WTC11 (cell line): Measurements from ENCODE around the gene DENND4A. TPM values are rescaled to one million over a fixed set of nuclear protein-coding genes. Genes with fewer than 3 reads are reported as not detected.

Experiments
- ATAC-seq: fragments of 200-7000 bp; cut with Tn5 transposase; 2 replicates; pipeline ENCODE4 v1.10.0; 2021; ENCODE audit warnings: mild to moderate bottlenecking, moderate library complexity
- CTCF ChIA-PET: fragments of 300-600 bp; sonication (Branson Sonifier 250); formaldehyde crosslinking; loops from one replicate; lab custom pipeline; 2021; ENCODE audit warnings: antibody characterized with exemption; lab: Charles Lee
- POLR2A ChIA-PET: fragments of 350-600 bp; sonication (Branson Sonifier 250); formaldehyde crosslinking; loops from one replicate; lab custom pipeline; 2021; ENCODE audit warnings: antibody characterized with exemption; lab: Charles Lee
- DNase-seq: peaks from one replicate; pipeline ENCODE4 v3.0.0; 2021; ENCODE audit warnings: low spot score
- H3K27ac Mint-ChIP-seq: 2 replicates; pipeline ENCODE4 v1.8.0; 2021; ENCODE audit warnings: mixed read lengths
- H3K27me3 Mint-ChIP-seq: 2 replicates; pipeline ENCODE4 v1.8.0; 2021; ENCODE audit warnings: low read depth, mild to moderate bottlenecking, moderate library complexity, mixed read lengths
- H3K36me3 Mint-ChIP-seq: 2 replicates; pipeline ENCODE4 v1.8.0; 2021; ENCODE audit warnings: mixed read lengths
- H3K4me1 Mint-ChIP-seq: 2 replicates; pipeline ENCODE4 v1.8.0; 2022; ENCODE audit warnings: mixed read lengths
- H3K4me3 Mint-ChIP-seq: 2 replicates; pipeline ENCODE4 v1.8.0; 2021; ENCODE audit warnings: mild to moderate bottlenecking, moderate library complexity, mixed read lengths
- H3K9me3 Mint-ChIP-seq: 2 replicates; pipeline ENCODE4 v1.8.0; 2021; ENCODE audit warnings: mixed read lengths
- AR ChIP-seq: fragments of 250-450 bp; sonication (Bioruptor Pico); IDR thresholded peaks from 2 replicates; pipeline ENCODE4 v1.9.0; 2021; ENCODE audit warnings: mild to moderate bottlenecking
- CBFB ChIP-seq: sonication (generic); formaldehyde crosslinking; IDR thresholded peaks from 2 replicates; pipeline ENCODE4 v1.8.1; 2022; ENCODE audit warnings: mild to moderate bottlenecking, low read depth, missing genetic modification reagents
- CTCF ChIP-seq: fragments of 200-600 bp; IDR thresholded peaks from 2 replicates; pipeline ENCODE4 v1.8.0; 2022; ENCODE audit warnings: antibody characterized with exemption
- ESRRA ChIP-seq: sonication (generic); formaldehyde crosslinking; IDR thresholded peaks from 2 replicates; pipeline ENCODE4 v1.8.1; 2022; ENCODE audit warnings: mild to moderate bottlenecking, missing genetic modification reagents, borderline replicate concordance
- GTF2I ChIP-seq: fragments of 250-450 bp; sonication (Bioruptor Pico); conservative IDR thresholded peaks from 2 replicates; pipeline ENCODE4 v1.4.0; 2021; ENCODE audit warnings: mild to moderate bottlenecking
- HMGA2 ChIP-seq: fragments of 250-450 bp; sonication (Bioruptor Pico); IDR thresholded peaks from 2 replicates; pipeline ENCODE4 v1.4.0; 2021; ENCODE audit warnings: mild to moderate bottlenecking, moderate library complexity
- HMGXB4 ChIP-seq: sonication (generic); formaldehyde crosslinking; IDR thresholded peaks from 2 replicates; pipeline ENCODE4 v1.8.1; 2023; ENCODE audit warnings: mild to moderate bottlenecking, moderate library complexity, missing genetic modification reagents
- IRF2 ChIP-seq: sonication (generic); formaldehyde crosslinking; IDR thresholded peaks from 2 replicates; pipeline ENCODE4 v1.8.0; 2022; ENCODE audit warnings: low read depth, missing genetic modification reagents, borderline replicate concordance
- JUN ChIP-seq: sonication (generic); formaldehyde crosslinking; IDR thresholded peaks from 2 replicates; pipeline ENCODE4 v1.8.0; 2023; ENCODE audit warnings: mild to moderate bottlenecking, missing genetic modification reagents
- MLX ChIP-seq: sonication (generic); formaldehyde crosslinking; IDR thresholded peaks from 2 replicates; pipeline ENCODE4 v1.8.1; 2023; ENCODE audit warnings: mild to moderate bottlenecking, missing genetic modification reagents, moderate library complexity
- MYBL2 ChIP-seq: sonication (generic); formaldehyde crosslinking; IDR thresholded peaks from 2 replicates; pipeline ENCODE4 v1.8.1; 2023; ENCODE audit warnings: mild to moderate bottlenecking, moderate library complexity, missing genetic modification reagents
- NFATC4 ChIP-seq: fragments of 250-450 bp; sonication (Bioruptor Pico); IDR thresholded peaks from 2 replicates; pipeline ENCODE4 v1.9.0; 2021; ENCODE audit warnings: mild to moderate bottlenecking
- NR1H2 ChIP-seq: sonication (generic); formaldehyde crosslinking; IDR thresholded peaks from 2 replicates; pipeline ENCODE4 v1.9.0; 2021; ENCODE audit warnings: mild to moderate bottlenecking, moderate library complexity, missing genetic modification reagents
- OVOL2 ChIP-seq: fragments of 250-450 bp; sonication (Bioruptor Pico); IDR thresholded peaks from 2 replicates; pipeline ENCODE4 v1.9.0; 2021; ENCODE audit warnings: mild to moderate bottlenecking, borderline replicate concordance
- RELA ChIP-seq: sonication (generic); formaldehyde crosslinking; IDR thresholded peaks from 2 replicates; pipeline ENCODE4 v1.8.1; 2022; ENCODE audit warnings: missing genetic modification reagents, mild to moderate bottlenecking, borderline replicate concordance
- RORB ChIP-seq: fragments of 250-450 bp; sonication (Bioruptor Pico); IDR thresholded peaks from 2 replicates; pipeline ENCODE4 v1.9.0; 2021; ENCODE audit warnings: mild to moderate bottlenecking
- SMAD3 ChIP-seq: sonication (generic); formaldehyde crosslinking; IDR thresholded peaks from 2 replicates; pipeline ENCODE4 v1.8.0; 2022; ENCODE audit warnings: missing genetic modification reagents, mild to moderate bottlenecking, borderline replicate concordance
- SOX15 ChIP-seq: fragments of 250-450 bp; sonication (Bioruptor Pico); IDR thresholded peaks from 2 replicates; pipeline ENCODE4 v1.9.0; 2021; ENCODE audit warnings: mild to moderate bottlenecking
- ZBTB43 ChIP-seq: sonication (generic); formaldehyde crosslinking; IDR thresholded peaks from 2 replicates; pipeline ENCODE4 v1.8.1; 2023; ENCODE audit warnings: mild to moderate bottlenecking, missing genetic modification reagents
- ZMAT4 ChIP-seq: fragments of 250-450 bp; sonication (Bioruptor Pico); IDR thresholded peaks from 2 replicates; pipeline ENCODE4 v1.9.0; 2021; ENCODE audit warnings: mild to moderate bottlenecking
- ZNF138 ChIP-seq: sonication (generic); formaldehyde crosslinking; conservative IDR thresholded peaks from 2 replicates; pipeline ENCODE4 v1.8.1; 2022; ENCODE audit warnings: mild to moderate bottlenecking, moderate library complexity, missing genetic modification reagents
- ZNF416 ChIP-seq: fragments of 250-450 bp; sonication (Bioruptor Pico); IDR thresholded peaks from 2 replicates; pipeline ENCODE4 v1.9.0; 2021; ENCODE audit warnings: mild to moderate bottlenecking, inconsistent platforms
- ZNF671 ChIP-seq: fragments of 250-450 bp; sonication (Bioruptor Pico); IDR thresholded peaks from 2 replicates; pipeline ENCODE4 v1.8.0; 2021; ENCODE audit warnings: mild to moderate bottlenecking
- total RNA-seq: library from RNA; stranded (reverse); gene quantifications from 3 replicates; pipeline ENCODE4 v1.2.3, GENCODE V29; 2021

The DENND4A gene
- total RNA-seq, 1 experiment from 2014 or later: 5.7 TPM

GRCh38 chr15:65633752-65634151 is 158.3 kb downstream of the DENND4A start:
- TF ChIP-seq ESRRA (CRISPR knock-in tag) (no peak), ZMAT4 (CRISPR knock-in tag) (no peak), HMGXB4 (no peak), ZNF138 (no peak), NFATC4 (CRISPR knock-in tag) (no peak), ZBTB43 (CRISPR knock-in tag) (no peak), HMGA2 (CRISPR knock-in tag) (no peak), RORB (CRISPR knock-in tag) (no peak), ZNF416 (CRISPR knock-in tag) (no peak), SMAD3 (CRISPR knock-in tag) (no peak), MYBL2 (CRISPR knock-in tag) (no peak), ZNF671 (CRISPR knock-in tag) (no peak), MLX (no peak)
- POLR2A ChIA-PET: no interaction called here
- peaks cover 15% of the 10 kb centered on the region for H3K4me1 Mint-ChIP-seq
- H3K36me3 Mint-ChIP-seq: no peaks in the 10 kb centered on the region
- no peak overlapping the region for H3K4me3 Mint-ChIP-seq
- no peak overlapping the region for H3K27ac Mint-ChIP-seq
- ATAC-seq (no peak), DNase-seq (no peak)
- no peaks in the 10 kb centered on the region for H3K27me3 Mint-ChIP-seq
- CTCF ChIA-PET: interaction anchor here (1.1 to 1.9 kb wide), 2 partner anchors 23 to 229 kb away, joined by 3 to 7 read pairs; partner anchors contain the start of gene INTS14
- no peaks in the 10 kb centered on the region for H3K9me3 Mint-ChIP-seq

GRCh38 chr15:65632780-65633375 is 159.2 kb downstream of the DENND4A start:
- Mint-ChIP-seq H3K36me3 (no peaks in the 10 kb centered on the region), H3K4me1 (peaks cover 9% of the 10 kb centered on the region; the same call in 1 of the 2 replicates), H3K9me3 (no peaks in the 10 kb centered on the region), H3K4me3 (no peak overlapping the region), H3K27me3 (no peaks in the 10 kb centered on the region), H3K27ac (no peak overlapping the region)
- TF ChIP-seq JUN: no peak
- TF ChIP-seq CTCF: no peak
- TF ChIP-seq NR1H2 (CRISPR knock-in tag): no peak
- no peak for TF ChIP-seq GTF2I (CRISPR knock-in tag)
- no peak for TF ChIP-seq RELA (CRISPR knock-in tag)
- POLR2A ChIA-PET: no interaction called here
- no peak for DNase-seq
- ATAC-seq: no peak
- CTCF ChIA-PET: interaction anchor here (1.1 to 1.9 kb wide), 2 partner anchors 22 to 230 kb away, joined by 3 to 7 read pairs; partner anchors contain the start of gene INTS14

- Mint-ChIP-seq H3K4me3 (no peak overlapping the region), H3K27me3 (no peaks in the 10 kb centered on the region), H3K27ac (no peak overlapping the region), H3K4me1 (peaks cover 9% of the 10 kb centered on the region; the same call in 1 of the 2 replicates), H3K36me3 (no peaks in the 10 kb centered on the region), H3K9me3 (no peaks in the 10 kb centered on the region)
- POLR2A ChIA-PET: no interaction called here
- CTCF ChIA-PET: no interaction called here
- no peak for ATAC-seq
- no peak for DNase-seq
- TF ChIP-seq CBFB: no peak
- no peak for TF ChIP-seq SOX15 (CRISPR knock-in tag)
- TF ChIP-seq OVOL2 (CRISPR knock-in tag): no peak
- TF ChIP-seq AR (CRISPR knock-in tag): no peak
- TF ChIP-seq IRF2 (CRISPR knock-in tag): no peak
- no peak for TF ChIP-seq HMGXB4
Measured at GRCh38 chr15:65631503-65631902, 160.6 kb downstream of the DENND4A start.
